NCI-H2107 treated with DMSO at 0.1 percent for 48 hours (cell line): ENCODE results near the gene DHRS3.

ENCODE experiments used
- DNase-seq: peaks from one replicate; lab custom pipeline; 2025; ENCODE audit not compliant: unreplicated experiment; lab: John Stamatoyannopoulos, UW

Gene DHRS3

GRCh38 chr1:12554521-12555305 lies 63.3 kb downstream of the DHRS3 start:
- no peak for DNase-seq

DNA sequence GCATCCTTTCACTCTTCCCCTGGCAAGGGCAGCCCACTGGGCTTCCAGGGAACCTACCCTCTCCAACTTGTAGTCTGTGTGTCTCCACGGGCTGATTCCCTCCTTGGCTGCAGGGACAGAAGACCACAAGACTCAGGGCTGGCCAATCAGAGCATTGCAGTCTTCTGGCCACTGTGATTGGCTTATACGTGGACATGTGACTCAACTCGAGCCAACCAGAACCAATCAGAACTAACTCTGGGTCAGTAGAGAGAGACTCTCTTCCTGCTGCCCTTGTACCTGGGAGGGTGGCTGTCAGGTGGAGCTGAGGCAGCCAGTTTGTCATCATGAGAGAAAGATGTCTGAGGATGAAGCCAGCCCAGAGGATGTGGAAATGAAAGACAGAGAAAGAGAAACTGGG lies 64.0 kb downstream of the DHRS3 start:
- DNase-seq, result no peak

GRCh38 chr1:12552951-12553921 lies 64.8 kb downstream of the DHRS3 start:
- no peak for DNase-seq

DNA sequence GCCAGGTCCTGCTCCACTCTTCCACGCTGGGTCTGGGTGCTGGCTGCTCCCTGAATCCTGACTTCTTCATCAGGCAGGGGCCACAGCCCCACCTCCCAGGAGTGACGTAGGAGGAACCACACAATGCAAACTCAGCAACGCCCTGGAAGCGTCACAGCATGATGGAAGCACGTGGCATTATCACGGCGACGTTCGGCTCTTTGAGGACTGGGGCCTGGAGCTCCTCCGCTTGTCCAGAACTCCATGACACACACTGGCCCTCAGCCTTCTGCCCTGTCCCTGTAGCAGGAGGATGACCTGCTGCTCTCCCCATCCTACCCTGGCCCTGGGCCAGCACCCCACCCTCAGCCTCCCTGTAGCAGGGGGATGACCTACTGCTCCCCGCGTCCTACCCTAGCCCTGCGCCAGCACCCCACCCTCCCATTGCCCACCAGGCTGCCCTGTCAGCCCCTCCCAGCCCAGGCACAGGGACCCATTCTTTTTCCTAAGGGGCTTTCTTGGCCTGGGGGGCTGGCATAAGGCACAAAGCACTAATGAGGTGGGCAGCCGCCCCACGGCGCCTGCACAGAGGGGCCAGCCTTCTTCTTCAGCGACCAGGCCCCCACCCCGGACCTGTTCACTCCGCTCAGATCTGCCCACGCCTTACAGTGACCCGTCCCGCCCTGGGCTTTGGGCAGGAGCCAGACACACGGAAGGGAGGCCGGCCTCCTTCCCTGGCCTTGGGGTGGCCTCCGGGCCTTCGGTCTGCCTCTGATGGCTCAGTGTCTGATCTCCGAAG lies 65.7 kb downstream of the DHRS3 start:
- no peak for DNase-seq

DNA sequence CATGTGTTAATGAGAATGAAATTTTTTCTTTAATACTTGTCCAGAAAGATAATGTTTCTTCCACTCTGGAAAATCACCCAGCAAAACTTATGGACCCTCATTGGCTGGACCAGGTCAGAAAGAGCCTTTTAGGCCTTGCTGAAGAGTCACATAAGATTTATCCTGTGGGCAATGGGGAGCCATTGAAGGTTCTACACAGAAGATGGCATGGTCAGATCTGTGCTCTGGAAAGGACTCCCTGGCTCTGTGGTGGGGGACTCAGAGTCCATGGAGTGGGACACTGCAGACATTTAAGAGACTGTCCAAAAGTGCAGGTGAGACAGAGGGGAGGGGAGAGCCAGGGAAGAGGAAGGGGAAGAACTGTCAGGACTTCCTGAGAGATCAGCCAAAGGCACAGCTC lies 66.4 kb downstream of the DHRS3 start:
- DNase-seq, result no peak

GRCh38 chr1:12549460-12550349 lies 68.3 kb downstream of the DHRS3 start:
- peak; percentile 7 for DNase-seq

DNA sequence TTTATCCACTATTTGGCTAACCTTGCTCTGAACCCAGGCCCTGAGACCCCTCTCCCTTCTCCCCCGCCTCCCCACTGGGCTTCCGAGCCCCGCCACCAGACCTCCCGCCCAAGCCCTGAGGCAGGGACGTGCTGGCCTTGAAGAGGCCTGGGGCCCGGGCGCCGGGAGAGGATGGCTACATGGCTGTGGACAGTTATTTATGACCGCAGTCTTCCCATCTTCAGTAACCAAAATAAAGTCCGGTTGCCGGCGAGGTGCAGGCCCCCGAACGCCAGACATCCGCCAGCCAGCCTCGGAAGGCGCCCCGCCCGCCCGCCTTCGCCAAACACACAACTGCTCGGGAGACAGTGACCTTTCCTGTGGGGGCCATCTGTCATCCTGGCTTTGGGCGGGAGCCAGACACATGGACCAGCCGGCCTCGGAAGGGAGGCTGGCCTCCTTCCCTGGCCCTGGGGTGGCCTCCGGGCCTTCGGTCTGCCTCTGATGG lies 69.0 kb downstream of the DHRS3 start:
- no peak for DNase-seq

- no peak for DNase-seq
Observed at GRCh38 chr1:12548279-12548972, 69.6 kb downstream of the DHRS3 start.

GRCh38 chr1:12547586-12548225 lies 70.3 kb downstream of the DHRS3 start:
- no peak for DNase-seq

GRCh38 chr1:12546771-12547585 lies 71.0 kb downstream of the DHRS3 start:
- DNase-seq, result no peak

DNA sequence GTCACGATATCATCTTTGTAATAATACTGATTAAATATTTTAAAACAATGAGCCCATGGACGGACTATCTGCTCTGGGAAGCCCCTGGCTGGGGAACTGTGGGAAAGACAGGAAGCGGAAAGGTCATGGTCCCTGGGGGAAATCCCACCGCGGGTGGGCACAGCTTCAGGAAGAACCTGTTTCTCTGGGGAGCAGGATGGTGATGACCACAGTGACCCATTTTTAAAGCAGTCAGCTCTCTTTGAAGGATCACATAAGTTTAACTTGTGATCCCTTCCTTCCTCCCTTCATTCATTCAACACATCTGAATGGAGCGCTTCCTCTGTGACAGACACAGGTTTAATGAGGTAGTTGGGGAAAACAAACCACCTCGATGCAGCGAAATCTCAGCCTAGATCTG lies 73.0 kb downstream of the DHRS3 start:
- DNase-seq, result no peak

DNA sequence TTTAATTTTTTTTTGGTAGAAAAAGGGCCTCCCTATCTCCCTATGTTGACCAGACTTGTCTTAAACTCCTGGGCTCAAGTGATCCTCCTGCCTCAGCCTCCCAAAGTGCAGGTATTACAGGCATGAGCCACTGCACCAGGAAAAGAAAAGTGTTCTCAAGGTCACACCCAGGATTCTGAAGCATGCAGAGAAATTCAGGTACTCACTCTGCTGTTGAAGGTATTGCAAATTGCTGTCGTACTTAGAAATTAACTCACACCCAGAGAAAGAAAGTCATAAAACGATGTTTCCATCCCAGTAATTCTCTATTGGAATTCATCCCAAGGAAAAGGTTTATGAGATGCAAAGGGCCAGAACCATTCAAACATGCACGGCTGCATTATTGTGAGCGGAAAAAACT lies 73.7 kb downstream of the DHRS3 start:
- no peak for DNase-seq

DNA sequence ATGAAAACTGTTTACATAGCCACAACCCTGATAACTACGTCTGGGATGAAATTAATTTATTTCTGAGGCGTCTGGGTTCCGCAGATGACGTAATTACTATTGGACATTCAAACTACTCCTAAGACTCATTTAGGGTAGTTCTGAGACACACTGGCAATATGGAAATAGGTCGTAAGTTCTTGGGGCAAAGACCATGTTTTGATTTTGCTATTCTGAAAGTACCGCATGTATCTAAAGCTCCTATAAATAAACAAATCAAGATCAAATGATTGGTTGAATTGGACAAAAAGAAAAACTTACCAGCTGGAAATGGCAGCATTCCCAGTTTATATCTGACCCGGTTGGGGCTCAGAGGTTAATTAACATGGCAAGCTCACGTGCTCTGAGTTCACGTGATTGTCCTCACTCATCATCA lies 74.3 kb downstream of the DHRS3 start:
- DNase-seq, result no peak

DNA sequence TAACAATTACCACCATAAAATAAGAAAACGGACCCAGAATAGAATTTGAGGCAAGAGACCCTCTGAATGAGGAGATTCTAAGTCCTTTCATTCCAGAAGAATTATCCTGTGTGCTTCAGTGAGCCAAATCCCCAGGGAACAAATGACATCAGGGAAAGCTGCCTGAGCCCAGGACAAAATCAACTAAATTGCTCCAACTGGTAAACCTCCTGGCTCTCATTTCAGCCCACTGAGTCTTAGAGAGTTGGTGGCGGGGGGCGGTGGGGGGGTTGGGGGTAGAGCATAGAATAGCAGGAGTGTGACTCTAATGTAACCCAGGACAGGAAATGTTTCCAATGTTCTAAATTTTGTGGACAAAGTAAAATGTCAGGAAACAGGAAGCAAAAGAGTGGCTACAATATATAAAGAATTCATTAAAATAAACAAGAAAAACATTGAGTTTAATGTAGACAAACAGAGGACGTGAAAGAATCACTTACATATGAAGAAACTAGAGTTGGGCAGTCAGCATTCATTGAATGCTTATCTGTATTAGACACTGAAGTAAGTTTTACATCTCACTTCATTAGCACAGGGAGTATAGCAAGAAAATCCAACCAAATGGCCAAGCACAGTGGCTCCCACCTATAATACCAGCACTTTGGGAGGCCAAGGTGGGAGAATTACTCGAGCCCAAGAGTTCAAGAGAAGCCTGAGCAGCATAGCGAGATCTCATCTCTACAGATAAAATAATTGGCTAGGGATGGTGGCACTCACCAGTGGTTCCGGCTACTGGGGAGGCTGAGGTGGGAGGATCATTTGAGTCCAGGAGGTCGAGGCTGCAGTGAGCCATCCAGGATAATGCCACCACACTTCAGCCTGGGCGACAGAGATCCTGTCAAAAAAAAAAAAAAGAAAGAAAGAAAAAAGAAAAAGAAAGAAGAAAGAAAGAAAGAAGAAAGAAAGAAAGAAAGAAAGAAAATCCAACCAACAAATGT lies 75.1 kb downstream of the DHRS3 start:
- DNase-seq, result no peak

DNA sequence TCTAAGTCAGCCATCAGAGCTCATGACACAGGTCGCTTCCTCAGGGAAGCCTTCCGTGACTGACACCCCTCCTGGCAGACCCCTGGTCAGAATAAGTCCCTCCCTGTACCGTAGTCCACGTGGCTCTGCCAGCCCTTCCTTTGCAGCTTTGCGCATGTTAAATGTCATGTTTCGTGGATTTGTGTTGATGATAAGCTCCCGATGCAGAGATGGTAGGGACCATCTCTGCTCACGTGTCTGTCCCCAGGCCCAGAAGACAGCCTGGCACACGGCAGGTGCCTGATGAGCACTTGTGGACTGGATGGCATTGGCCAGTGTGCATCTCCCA lies 75.9 kb downstream of the DHRS3 start:
- no peak for DNase-seq

- DNase-seq, result no peak
Observed at GRCh38 chr1:12541274-12542137, 76.5 kb downstream of the DHRS3 start.
